Mammary epithelial cell (primary cell): Measurements from ENCODE around the gene PLEKHG5.
"Not testable (repeated sequence)": the region's sequence is repeated elsewhere in the genome, so short reads cannot be mapped to it uniquely, and the experiment has no call there.

Source experiments
- CTCF ChIP-seq, 2 donors: IDR thresholded peaks in 1 of 2; conservative IDR thresholded peaks in 1 of 2; 2 replicates each; pipeline ENCODE4 v1.5.1; 2011 to 2012; ENCODE audit warnings: inconsistent platforms in 2 of 2, low read length in 2 of 2, mild to moderate bottlenecking in 2 of 2, control low read depth in 1 of 2, low read depth in 1 of 2; ENCODE audit not compliant: insufficient read depth in 1 of 2; ENCODE audit errors: extremely low read depth in 1 of 2
- EZH2 ChIP-seq: IDR thresholded peaks from 2 replicates; pipeline ENCODE4 v1.6.1; 2012; ENCODE audit warnings: low read length, inconsistent platforms, borderline replicate concordance

- TF ChIP-seq CTCF (conservative IDR thresholded peaks at IDR 0.05 in 1 of 2, IDR thresholded peaks at IDR 0.05 in 1 of 2; ENCODE audit: extremely low read depth in 1 of 2, insufficient read depth in 1 of 2, low read depth in 1 of 2, low read length in 2 of 2); EZH2: not testable (repeated sequence)
Observed at GRCh38 chr1:6450486-6450885, 41.0 kb downstream of the PLEKHG5 start.
